Neural cell (in vitro differentiated cells): ENCODE results near the gene TRPV3. TPM values are rescaled to one million over a fixed set of nuclear protein-coding genes. Genes with fewer than 3 reads are reported as not detected.

Experiments used
- H2AFZ ChIP-seq: fragments of 200-600, 300-800 bp; sonication (generic), shearing (Covaris generic); 2 replicates; pipeline ENCODE4 v1.6.0; 2014; ENCODE audit warnings: low read depth, mild to moderate bottlenecking, antibody characterized with exemption, low read length, moderate library complexity
- H3F3A ChIP-seq: fragments of 200-600 bp; shearing (Covaris generic); 2 replicates; pipeline ENCODE4 v1.6.1; 2016; ENCODE audit warnings: mild to moderate bottlenecking, moderate library complexity, mixed read lengths, antibody characterized with exemption, low read length; ENCODE audit not compliant: insufficient read depth, poor library complexity, severe bottlenecking
- H3K27ac ChIP-seq: fragments of 200-600, 300-800 bp; sonication (generic), shearing (Covaris generic); 2 replicates; pipeline ENCODE4 v1.5.1; 2014; ENCODE audit warnings: mild to moderate bottlenecking, low read length, moderate library complexity
- H3K27me3 ChIP-seq: fragments of 300-800, 200-600 bp; sonication (generic), shearing (Covaris generic); 2 replicates; pipeline ENCODE4 v1.6.0; 2014; ENCODE audit warnings: mild to moderate bottlenecking, low read depth, low read length, moderate library complexity; ENCODE audit not compliant: insufficient read depth
- H3K36me3 ChIP-seq: fragments of 300-800, 200-600 bp; sonication (generic), shearing (Covaris generic); 2 replicates; pipeline ENCODE4 v1.5.1; 2014; ENCODE audit warnings: mild to moderate bottlenecking, antibody characterized with exemption, low read length, moderate library complexity; ENCODE audit not compliant: insufficient read depth
- H3K4me2 ChIP-seq: fragments of 300-800, 200-600 bp; sonication (generic), shearing (Covaris generic); 2 replicates; pipeline ENCODE4 v1.6.0; 2014; ENCODE audit warnings: mild to moderate bottlenecking, low read length
- H3K4me3 ChIP-seq: fragments of 300-800, 200-600 bp; sonication (generic), shearing (Covaris generic); 2 replicates; pipeline ENCODE4 v1.5.1; 2014; ENCODE audit warnings: mild to moderate bottlenecking, low read length, moderate library complexity
- H3K79me2 ChIP-seq: fragments of 200-600 bp; shearing (Covaris generic); replicated peaks from 2 replicates; pipeline ENCODE4 v1.6.0; 2014; ENCODE audit warnings: mild to moderate bottlenecking, low read length, moderate library complexity; ENCODE audit not compliant: insufficient read depth
- H3K9ac ChIP-seq: fragments of 300-800, 200-600 bp; sonication (generic), shearing (Covaris generic); 2 replicates; pipeline ENCODE4 v1.6.1; 2016; ENCODE audit warnings: mild to moderate bottlenecking, low read length, mixed read lengths
- H3K9me2 ChIP-seq: fragments of 200-600 bp; shearing (Covaris generic); 2 replicates; pipeline ENCODE4 v1.6.1; 2016; ENCODE audit warnings: mild to moderate bottlenecking, low read length, mixed read lengths; ENCODE audit not compliant: insufficient read depth
- H3K9me3 ChIP-seq: fragments of 200-600, 300-800 bp; sonication (generic), shearing (Covaris generic); 2 replicates; pipeline ENCODE4 v1.6.1; 2016; ENCODE audit warnings: mild to moderate bottlenecking, mixed run types, low read length, moderate library complexity, mixed read lengths
- H4K20me1 ChIP-seq: fragments of 200-600 bp; shearing (Covaris generic); 2 replicates; pipeline ENCODE4 v1.6.1; 2016; ENCODE audit warnings: mild to moderate bottlenecking, mixed run types; ENCODE audit not compliant: insufficient read depth
- CTCF ChIP-seq: fragments of 450-650 bp; IDR thresholded peaks from 2 replicates; pipeline ENCODE4 v1.5.1; 2014; ENCODE audit warnings: antibody characterized with exemption, mild to moderate bottlenecking, moderate library complexity; ENCODE audit not compliant: poor library complexity, severe bottlenecking
- EP300 ChIP-seq: fragments of 450-650 bp; conservative IDR thresholded peaks from 2 replicates; pipeline ENCODE4 v1.6.1; 2014; ENCODE audit warnings: antibody characterized with exemption, mild to moderate bottlenecking, moderate library complexity; ENCODE audit not compliant: poor library complexity, severe bottlenecking
- EZH2 ChIP-seq: fragments of 200-600, 300-800 bp; shearing (Covaris generic), sonication (generic); IDR thresholded peaks from 2 replicates; pipeline ENCODE4 v1.6.1; 2014; ENCODE audit warnings: antibody characterized with exemption, low read length, borderline replicate concordance, mild to moderate bottlenecking; ENCODE audit not compliant: insufficient read depth, poor library complexity, severe bottlenecking
- MXI1 ChIP-seq: fragments of 450-650 bp; conservative IDR thresholded peaks from 2 replicates; pipeline ENCODE4 v1.6.1; 2014; ENCODE audit warnings: antibody characterized with exemption, mild to moderate bottlenecking; ENCODE audit not compliant: poor library complexity, severe bottlenecking
- POLR2AphosphoS5 ChIP-seq: IDR thresholded peaks from 2 replicates; pipeline ENCODE4 v1.6.1; 2012
- RAD21 ChIP-seq: fragments of 450-650 bp; conservative IDR thresholded peaks from 2 replicates; pipeline ENCODE4 v1.6.1; 2014; ENCODE audit warnings: antibody characterized with exemption, mild to moderate bottlenecking, moderate library complexity
- REST ChIP-seq: IDR thresholded peaks from 2 replicates; pipeline ENCODE4 v1.6.1; 2012; ENCODE audit warnings: borderline replicate concordance
- SMC3 ChIP-seq: fragments of 450-650 bp; conservative IDR thresholded peaks from 2 replicates; pipeline ENCODE4 v1.6.1; 2014; ENCODE audit warnings: antibody characterized with exemption, mild to moderate bottlenecking, moderate library complexity; ENCODE audit not compliant: poor library complexity
- TAF1 ChIP-seq: IDR thresholded peaks from 2 replicates; pipeline ENCODE4 v1.6.1; 2012; ENCODE audit warnings: low read depth
- polyA plus RNA-seq: library from polyadenylated mRNA; depleted of rRNA; stranded (reverse); fragments of >200 nt; gene quantifications from 2 replicates; pipeline ENCODE4 v1.2.3, GENCODE V29; 2014

Gene TRPV3
- polyA plus RNA-seq, 1 donor from 2014 or later = 0.19 TPM

GRCh38 chr17:3479988-3480387 is 77.6 kb downstream of the TRPV3 start:
- Histone ChIP-seq H4K20me1 (no peaks in the 10 kb centered on the region), H3K79me2 (no peaks in the 10 kb centered on the region), H3K27me3 (no peaks in the 10 kb centered on the region), H3K4me2 (no peak overlapping the region), H3K4me3 (no peak overlapping the region), H3K9me3 (no peaks in the 10 kb centered on the region), H3K9ac (no peak overlapping the region), H3K36me3 (no peaks in the 10 kb centered on the region), H2AFZ (no peak overlapping the region), H3K27ac (no peak overlapping the region), H3F3A (no peaks in the 10 kb centered on the region), H3K9me2 (no peaks in the 10 kb centered on the region)
- TF ChIP-seq RAD21 (no peak), TAF1 (no peak), REST (no peak), EZH2 (no peak), EP300 (no peak), MXI1 (no peak), SMC3 (no peak), POLR2AphosphoS5 (no peak)

- no peak for TF ChIP-seq CTCF
- TF ChIP-seq EP300 = no peak
- TF ChIP-seq EZH2 = no peak
- no peak for TF ChIP-seq SMC3
- TF ChIP-seq REST = no peak
- no peak within 1 kb of the TSS for H2AFZ ChIP-seq
- H4K20me1 ChIP-seq = no peaks in the 10 kb centered on the region
- no peaks in the 10 kb centered on the region for H3F3A ChIP-seq
- no peak within 1 kb of the TSS for H3K4me3 ChIP-seq
- no peaks in the 10 kb centered on the region for H3K79me2 ChIP-seq
- H3K36me3 ChIP-seq = no peaks in the 10 kb centered on the region
- H3K27ac ChIP-seq = no peak within 1 kb of the TSS
- no peak within 1 kb of the TSS for H3K9ac ChIP-seq
- H3K9me2 ChIP-seq = no peaks in the 10 kb centered on the region
- H3K4me2 ChIP-seq = no peak within 1 kb of the TSS
- no peaks in the 10 kb centered on the region for H3K27me3 ChIP-seq
- no peaks in the 10 kb centered on the region for H3K9me3 ChIP-seq
These were observed 81.6 kb downstream of the TRPV3 start, which contains the start of gene ASPA for GRCh38 chr17:3475812-3476610. ASPA (plus strand) TSS chr17:3475997; CDS start chr17:3476160, 163 bp downstream.
